ENCODE data around the gene SLF2.
A peak's percentile ranks its signal among the peaks of the same experiment; 100 is the strongest.

Gene SLF2

DNA sequence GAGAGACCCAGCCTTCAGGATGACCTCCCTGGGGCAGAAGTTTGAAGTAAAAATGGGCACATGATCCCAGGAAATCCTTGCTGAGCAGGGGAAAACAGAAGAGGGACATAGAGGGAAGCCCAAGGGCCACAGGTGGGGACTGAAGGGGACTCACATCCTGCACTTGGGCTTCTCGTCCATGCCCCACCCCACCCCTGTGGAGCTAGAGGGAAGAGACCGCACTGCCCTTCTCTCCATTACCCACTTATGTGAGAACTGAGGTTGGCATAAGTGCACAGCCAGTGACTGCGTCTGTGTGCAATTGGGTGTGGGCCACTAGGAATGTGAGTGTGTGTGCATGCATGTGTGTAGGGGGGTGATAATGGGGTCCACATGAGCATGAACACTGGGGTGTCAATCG is 43.4 kb upstream of the SLF2 start:
- Histone ChIP-seq H3K27ac (replicated peaks) (no peak overlapping the region), H3K27me3 (ENCODE audit: insufficient read depth, poor library complexity, severe bottlenecking) (peaks cover 13% of the 10 kb centered on the region), H3K4me3 (replicated peaks; ENCODE audit: insufficient read depth, low read length) (no peak overlapping the region)
- no peak for TF ChIP-seq SPI1 (IDR thresholded peaks at IDR 0.05; ENCODE audit: borderline replicate concordance, low read depth)
- no peak for TF ChIP-seq CTCF (IDR thresholded peaks at IDR 0.05; ENCODE audit: insufficient read depth, low read length)
- TF ChIP-seq GABPA (IDR thresholded peaks at IDR 0.05; ENCODE audit: low read depth) = no peak
- TF ChIP-seq REST (IDR thresholded peaks at IDR 0.05; ENCODE audit: insufficient replicate concordance, low read depth) = no peak
- no peak for TF ChIP-seq POLR2AphosphoS5 (IDR thresholded peaks at IDR 0.05; ENCODE audit: low read depth)
- DNase-seq (ENCODE audit: low read depth in 1 of 2, low spot score in 1 of 2) = no peak

- TF ChIP-seq SPI1 (IDR thresholded peaks at IDR 0.05; ENCODE audit: borderline replicate concordance, low read depth) (peak; percentile 88), POLR2AphosphoS5 (IDR thresholded peaks at IDR 0.05; ENCODE audit: low read depth) (no peak), CTCF (IDR thresholded peaks at IDR 0.05; ENCODE audit: insufficient read depth, low read length) (peak; percentile 48)
- peak; percentile 11 to 68 for DNase-seq (ENCODE audit: low read depth in 1 of 2, low spot score in 1 of 2)
- H3K27me3 ChIP-seq (ENCODE audit: insufficient read depth, poor library complexity, severe bottlenecking) = peaks cover 4% of the 10 kb centered on the region
- no peak overlapping the region for H3K4me3 ChIP-seq (replicated peaks; ENCODE audit: insufficient read depth, low read length)
- no peak overlapping the region for H3K27ac ChIP-seq (replicated peaks)
Measured at GRCh38 chr10:100872034-100872791, 40.5 kb upstream of the SLF2 start.

DNA sequence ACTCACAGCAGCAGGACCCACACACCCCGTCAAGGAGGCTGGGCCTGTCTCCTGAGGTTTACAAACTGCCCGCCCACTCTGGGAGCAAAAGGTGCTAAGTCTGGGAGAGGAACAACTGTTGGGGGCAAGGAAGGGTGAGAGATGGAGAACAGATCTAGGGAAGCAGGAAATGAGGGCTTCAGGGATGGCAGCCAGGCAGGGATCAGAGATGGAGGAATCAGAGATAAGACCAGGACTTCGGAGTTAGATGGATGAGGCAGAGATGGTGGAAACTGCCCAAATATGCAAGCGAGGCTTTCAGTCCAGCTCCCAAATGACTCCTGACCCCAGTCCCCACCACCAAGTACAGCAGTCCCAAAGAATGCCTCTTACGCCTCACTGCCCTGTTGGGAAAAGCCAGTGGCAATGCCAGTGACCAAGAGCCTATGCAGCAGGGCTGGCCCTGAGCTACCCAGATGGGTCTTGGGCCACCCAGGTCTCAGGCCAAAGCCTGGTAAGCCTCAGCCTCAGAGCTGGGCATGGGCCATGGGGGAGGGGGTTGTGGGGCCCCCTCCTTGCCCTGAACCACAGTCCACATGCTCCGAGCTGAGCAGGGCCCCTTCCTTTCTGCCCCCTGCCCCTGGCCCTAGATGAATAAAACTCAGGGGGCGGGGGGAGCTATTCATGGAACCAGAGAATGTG is 39.5 kb upstream of the SLF2 start:
- Histone ChIP-seq H3K27me3 (ENCODE audit: insufficient read depth, poor library complexity, severe bottlenecking) (peaks cover 2% of the 10 kb centered on the region), H3K27ac (replicated peaks) (no peak overlapping the region), H3K4me3 (replicated peaks; ENCODE audit: insufficient read depth, low read length) (no peak overlapping the region)
- TF ChIP-seq REST (IDR thresholded peaks at IDR 0.05; ENCODE audit: insufficient replicate concordance, low read depth) = no peak
- TF ChIP-seq GABPA (IDR thresholded peaks at IDR 0.05; ENCODE audit: low read depth) = no peak
- no peak for TF ChIP-seq SPI1 (IDR thresholded peaks at IDR 0.05; ENCODE audit: borderline replicate concordance, low read depth)
- no peak for TF ChIP-seq CTCF (IDR thresholded peaks at IDR 0.05; ENCODE audit: insufficient read depth, low read length)
- TF ChIP-seq POLR2AphosphoS5 (IDR thresholded peaks at IDR 0.05; ENCODE audit: low read depth) = no peak
- no peak for DNase-seq (ENCODE audit: low read depth in 1 of 2, low spot score in 1 of 2)
